IMR-90 (cell line): ENCODE data around the gene KCNT1. TPM values are rescaled to one million over a fixed set of nuclear protein-coding genes. Genes with fewer than 3 reads are reported as not detected.

Experiments
- ATAC-seq: fragments of 200-7000 bp; cut with Tn5 transposase; 2 replicates; pipeline ENCODE4 v1.9.1; 2020; ENCODE audit warnings: low read depth, mild to moderate bottlenecking, moderate library complexity
- BruUV-seq: library from RNA; stranded (reverse); fragments of 400-500 nt; replicated peaks from 2 replicates; lab custom pipeline; 2021; lab: Mats Ljungman, UMichigan
- CTCF ChIA-PET: fragments of 300-600 bp; formaldehyde crosslinking; extraction: SDS; loops from one replicate; lab custom pipeline; 2021; ENCODE audit warnings: antibody characterized with exemption; lab: Yijun Ruan, JAX
- POLR2A ChIA-PET: fragments of 300-600 bp; sonication (Branson Sonifier 250); formaldehyde crosslinking; loops from one replicate; lab custom pipeline; 2022; ENCODE audit warnings: antibody characterized with exemption; ENCODE audit not compliant: unreplicated experiment; lab: Charles Lee
- DNase-seq: peaks from one replicate; pipeline ENCODE4 v3.0.0; 2013
- H2AFZ ChIP-seq: replicated peaks from 2 replicates; pipeline ENCODE3; 2013; ENCODE audit warnings: low read length, mild to moderate bottlenecking; ENCODE audit not compliant: poor library complexity
- H2AK5ac ChIP-seq: 2 replicates; pipeline ENCODE4 v1.6.1; 2013; ENCODE audit warnings: low read depth, low read length, inconsistent platforms
- H2AK9ac ChIP-seq: replicated peaks from 2 replicates; pipeline ENCODE3; 2013; ENCODE audit warnings: mild to moderate bottlenecking, low read depth, low read length, moderate library complexity; ENCODE audit not compliant: poor library complexity
- H2BK120ac ChIP-seq: 2 replicates; pipeline ENCODE4 v1.6.1; 2013; ENCODE audit warnings: low read depth, low read length, inconsistent platforms
- H2BK15ac ChIP-seq: 3 replicates; pipeline ENCODE4 v1.6.1; 2013; ENCODE audit warnings: low read depth, low read length, inconsistent platforms
- H2BK20ac ChIP-seq: 2 replicates; pipeline ENCODE4 v1.6.1; 2013; ENCODE audit warnings: low read depth, mild to moderate bottlenecking, inconsistent platforms, low read length, moderate library complexity
- H2BK5ac ChIP-seq: 2 replicates; pipeline ENCODE4 v1.6.1; 2013; ENCODE audit warnings: mild to moderate bottlenecking, low read depth, low read length, inconsistent platforms; ENCODE audit not compliant: poor library complexity, severe bottlenecking
- H3K14ac ChIP-seq: replicated peaks from 2 replicates; pipeline ENCODE4 v1.6.1; 2013; ENCODE audit warnings: low read depth, low read length, inconsistent platforms
- H3K18ac ChIP-seq: 2 replicates; pipeline ENCODE4 v1.6.1; 2013; ENCODE audit warnings: low read depth, low read length, control low read depth
- H3K23ac ChIP-seq: 2 replicates; pipeline ENCODE4 v1.6.1; 2013; ENCODE audit warnings: low read depth, low read length, inconsistent platforms
- H3K27ac ChIP-seq: 2 replicates; pipeline ENCODE4 v1.5.1; 2013; ENCODE audit warnings: mild to moderate bottlenecking, control low read depth, low read length; ENCODE audit not compliant: insufficient read depth
- H3K27me3 ChIP-seq: 2 replicates; pipeline ENCODE4 v1.6.1; 2013; ENCODE audit warnings: low read length; ENCODE audit not compliant: control insufficient read depth, insufficient read depth
- H3K36me3 ChIP-seq: 2 replicates; pipeline ENCODE4 v1.6.1; 2013; ENCODE audit warnings: low read length, mixed read lengths; ENCODE audit not compliant: control insufficient read depth, insufficient read depth
- H3K4ac ChIP-seq: 2 replicates; pipeline ENCODE4 v1.6.1; 2013; ENCODE audit warnings: low read depth, low read length, inconsistent platforms
- H3K4me1 ChIP-seq: 2 replicates; pipeline ENCODE4 v1.6.1; 2013; ENCODE audit warnings: low read length, mixed read lengths; ENCODE audit not compliant: control insufficient read depth, insufficient read depth
- H3K4me2 ChIP-seq: 2 replicates; pipeline ENCODE4 v1.6.1; 2013; ENCODE audit warnings: low read depth, mild to moderate bottlenecking, control low read depth, low read length, moderate library complexity
- H3K4me3 ChIP-seq: 2 replicates; pipeline ENCODE4 v1.5.1; 2013; ENCODE audit warnings: low read depth, mild to moderate bottlenecking, control low read depth, low read length, moderate library complexity; ENCODE audit not compliant: insufficient read depth
- H3K56ac ChIP-seq: 2 replicates; pipeline ENCODE4 v1.6.1; 2013; ENCODE audit warnings: low read length, inconsistent platforms; ENCODE audit not compliant: insufficient read depth; ENCODE audit errors: extremely low read depth
- H3K79me1 ChIP-seq, 2 experiments: 2 replicates each; pipeline ENCODE4 v1.6.1; 2013; ENCODE audit warnings: low read length in 2 of 2, inconsistent platforms in 1 of 2, low read depth in 1 of 2
- H3K9ac ChIP-seq: 2 replicates; pipeline ENCODE4 v1.6.1; 2013; ENCODE audit warnings: low read depth, low read length, control low read depth
- H3K9me1 ChIP-seq: 2 replicates; pipeline ENCODE4 v1.6.1; 2013; ENCODE audit warnings: low read length, inconsistent platforms; ENCODE audit not compliant: insufficient read depth
- H3K9me3 ChIP-seq: 2 replicates; pipeline ENCODE4 v1.6.1; 2013; ENCODE audit warnings: low read length; ENCODE audit not compliant: control insufficient read depth, insufficient read depth
- H4K20me1 ChIP-seq: 2 replicates; pipeline ENCODE4 v1.6.1; 2013; ENCODE audit warnings: low read length, inconsistent platforms; ENCODE audit not compliant: insufficient read depth
- H4K5ac ChIP-seq: 2 replicates; pipeline ENCODE4 v1.6.1; 2013; ENCODE audit warnings: mild to moderate bottlenecking, low read depth, low read length, control low read depth
- H4K8ac ChIP-seq, 2 experiments: 2 replicates each; pipeline ENCODE4 v1.6.1; 2013; ENCODE audit warnings: low read depth in 2 of 2, low read length in 2 of 2, control low read depth in 1 of 2, inconsistent platforms in 1 of 2
- H4K91ac ChIP-seq: 2 replicates; pipeline ENCODE4 v1.6.1; 2013; ENCODE audit warnings: low read depth, low read length, inconsistent platforms; ENCODE audit not compliant: insufficient read depth
- BHLHE40 ChIP-seq: fragments of 150-350 bp; IDR thresholded peaks from 2 replicates; pipeline ENCODE4 v1.6.1; 2016; ENCODE audit warnings: mild to moderate bottlenecking, low read depth, low read length
- CEBPB ChIP-seq: IDR thresholded peaks from 2 replicates; pipeline ENCODE4 v1.6.1; 2012; ENCODE audit warnings: low read depth, low read length, improper control_type of control experiment
- CHD1 ChIP-seq: IDR thresholded peaks from 2 replicates; pipeline ENCODE4 v1.6.1; 2012; ENCODE audit warnings: low read depth, low read length, improper control_type of control experiment
- FOS ChIP-seq: fragments of 150-350 bp; IDR thresholded peaks from 2 replicates; pipeline ENCODE4 v1.6.1; 2016; ENCODE audit warnings: low read depth, low read length
- MAFK ChIP-seq: IDR thresholded peaks from 2 replicates; pipeline ENCODE4 v1.6.1; 2012; ENCODE audit warnings: low read depth, low read length, improper control_type of control experiment
- MAZ ChIP-seq: IDR thresholded peaks from 2 replicates; pipeline ENCODE4 v1.6.1; 2012; ENCODE audit warnings: low read depth, mild to moderate bottlenecking, low read length, improper control_type of control experiment, moderate library complexity, borderline replicate concordance
- MXI1 ChIP-seq: IDR thresholded peaks from 2 replicates; pipeline ENCODE4 v1.6.1; 2012; ENCODE audit warnings: low read depth, mild to moderate bottlenecking, low read length, moderate library complexity, borderline replicate concordance
- NFE2L2 ChIP-seq: fragments of 150-350 bp; IDR thresholded peaks from 2 replicates; pipeline ENCODE4 v1.6.1; 2016; ENCODE audit warnings: low read depth, mild to moderate bottlenecking, low read length
- POLR2A ChIP-seq: IDR thresholded peaks from 2 replicates; pipeline ENCODE4 v1.6.1; 2012; ENCODE audit warnings: mild to moderate bottlenecking, low read depth, low read length
- RAD21 ChIP-seq: IDR thresholded peaks from 2 replicates; pipeline ENCODE4 v1.6.1; 2012; ENCODE audit warnings: low read length, improper control_type of control experiment
- RCOR1 ChIP-seq: IDR thresholded peaks from 2 replicates; pipeline ENCODE4 v1.6.1; 2012; ENCODE audit warnings: mild to moderate bottlenecking, low read length, improper control_type of control experiment; ENCODE audit not compliant: insufficient replicate concordance
- RFX5 ChIP-seq: IDR thresholded peaks from 2 replicates; pipeline ENCODE4 v1.8.0; 2012; ENCODE audit warnings: low read depth, mild to moderate bottlenecking, low read length, moderate library complexity
- SMC3 ChIP-seq: fragments of 150-350 bp; IDR thresholded peaks from 2 replicates; pipeline ENCODE4 v1.6.1; 2016; ENCODE audit warnings: low read depth, mild to moderate bottlenecking, antibody characterized with exemption, low read length, moderate library complexity
- WGBS, 2 experiments: methylation state at CpG; one replicate each; pipeline versions ENCODE4 v1.1.5 to v1.1.7; 2013; ENCODE audit warnings: missing lambda C conversion rate in 2 of 2; ENCODE audit not compliant: insufficient read length in 1 of 2; ENCODE audit errors: extremely low coverage in 2 of 2; 5-methylcytosine and 5-hydroxymethylcytosine counted together
- dilution Hi-C: fragments of 300-500 bp; cut with HindIII; formaldehyde crosslinking; loops from one replicate; pipeline ENCODE4 v1.14.3; 2018; ENCODE audit warnings: low sequenced_read_pairs; ENCODE audit not compliant: unreplicated experiment
- in situ Hi-C: fragments of 300-500 bp; cut with MboI; formaldehyde crosslinking; loops from 3 replicates; pipeline ENCODE4 v1.14.3; 2019; ENCODE audit warnings: low sequenced_read_pairs, inconsistent platforms, mixed read lengths
- intact Hi-C: fragments of 100-400 bp; cut with micrococcal nuclease; formaldehyde crosslinking; loops from 2 replicates; pipeline ENCODE4 v1.10.0; 2022
- polyA plus RNA-seq, 3 experiments: library from polyadenylated mRNA; depleted of rRNA; stranded (reverse); fragments of >200 nt; gene quantifications; 2 replicates each; pipeline ENCODE4 v1.2.3, GENCODE V29; 2012; ENCODE audit warnings: low replicate concordance in 1 of 3
- total RNA-seq: library from RNA; depleted of rRNA; stranded (reverse); fragments of >200 nt; gene quantifications from 2 replicates; pipeline ENCODE4 v1.2.3, GENCODE V29; 2012
- TF ChIP-seq, protein P1 (sequence below): conservative IDR thresholded peaks from 2 replicates; pipeline ENCODE4 v1.5.1; 2012; ENCODE audit warnings: mild to moderate bottlenecking, low read depth, low read length, improper control_type of control experiment
- TF ChIP-seq, protein P2 (sequence below): fragments of 150-350 bp; IDR thresholded peaks from 2 replicates; pipeline ENCODE4 v1.6.1; 2016; ENCODE audit warnings: low read depth, mild to moderate bottlenecking, low read length, moderate library complexity, borderline replicate concordance
- TF ChIP-seq, protein P3 (sequence below): fragments of 150-350 bp; IDR thresholded peaks from 2 replicates; pipeline ENCODE4 v1.6.1; 2017; ENCODE audit warnings: mild to moderate bottlenecking, antibody characterized with exemption, low read length, low read depth

The KCNT1 gene
- total and polyA plus RNA-seq, 2 of the 4 experiments (the other 2 are of a cell fraction) = not detected

DNA sequence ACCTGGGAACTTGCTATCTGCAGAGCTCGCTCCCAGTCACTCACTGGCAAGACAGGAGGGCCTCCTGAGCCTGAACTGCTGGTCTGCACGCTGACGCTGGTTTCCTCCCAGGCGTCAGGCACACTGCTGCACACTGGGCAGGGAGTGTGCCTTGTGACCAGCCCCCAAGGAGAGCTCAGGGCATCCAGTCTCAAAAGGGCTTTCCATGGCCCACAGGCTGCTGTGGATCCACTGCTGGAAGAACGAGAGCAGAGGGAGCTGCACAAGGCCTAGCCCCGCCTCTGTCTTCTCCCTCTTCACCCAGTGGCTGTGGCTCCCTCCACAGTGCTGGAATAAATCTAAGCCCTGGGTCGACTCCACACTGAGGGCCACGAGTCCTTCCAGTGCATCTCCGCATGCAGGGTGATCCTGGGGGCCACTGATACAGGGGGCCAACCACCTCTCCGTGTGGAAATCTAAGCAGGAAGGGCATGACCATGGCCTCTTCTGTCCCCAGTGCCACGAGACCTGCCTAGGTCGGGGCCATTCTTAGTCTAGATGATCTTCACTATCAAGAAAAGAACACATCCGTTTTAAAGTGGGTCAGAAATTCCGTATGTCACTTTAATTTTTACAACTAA lies 111.8 kb downstream of the KCNT1 start:
- Histone ChIP-seq H3K9me1 (peaks cover 6% of the 10 kb centered on the region; the same call in 1 of the 2 replicates), H3K4me3 (no peak overlapping the region), H4K8ac (no peak overlapping the region), H2BK120ac (no peak overlapping the region), H3K36me3 (peaks cover 71% of the 10 kb centered on the region), H4K20me1 (0 out of 2 replicates have a peak, but pooled peaks cover 5% of the 10 kb centered on the region), H3K4me2 (no peak overlapping the region), H3K27ac (no peak overlapping the region), H2AFZ (no peak overlapping the region), H3K56ac (no peak overlapping the region), H3K23ac (no peak overlapping the region), H2BK15ac (no peak overlapping the region), H3K9ac (no peak overlapping the region), H3K79me1 (peaks cover 0 to 3% of the 10 kb centered on the region in 2 experiments; a peak in 1 of 4 replicates), H2AK9ac (peak overlapping the region; percentile 1), H3K14ac (no peak overlapping the region), H3K4ac (no peak overlapping the region), H2BK5ac (no peak overlapping the region), H3K9me3 (no peaks in the 10 kb centered on the region), H4K5ac (no peak overlapping the region), H2AK5ac (no peak overlapping the region), H3K4me1 (no peaks in the 10 kb centered on the region), H4K91ac (no peak overlapping the region), H3K27me3 (no peaks in the 10 kb centered on the region), H2BK20ac (no peak overlapping the region), H3K18ac (no peak overlapping the region)
- BruUV-seq = no TSS peak
- DNase-seq = no peak
- intact Hi-C loops = no loop called here
- POLR2A ChIA-PET = no interaction called here
- TF ChIP-seq MXI1 (no peak), RCOR1 (no peak), CEBPB (no peak), RFX5 (no peak), RAD21 (no peak), NFE2L2 (no peak), POLR2A (no peak), CHD1 (no peak), BHLHE40 (no peak), SMC3 (no peak), MAZ (no peak), MAFK (no peak), FOS (no peak)
- TF ChIP-seq, protein P1, sequence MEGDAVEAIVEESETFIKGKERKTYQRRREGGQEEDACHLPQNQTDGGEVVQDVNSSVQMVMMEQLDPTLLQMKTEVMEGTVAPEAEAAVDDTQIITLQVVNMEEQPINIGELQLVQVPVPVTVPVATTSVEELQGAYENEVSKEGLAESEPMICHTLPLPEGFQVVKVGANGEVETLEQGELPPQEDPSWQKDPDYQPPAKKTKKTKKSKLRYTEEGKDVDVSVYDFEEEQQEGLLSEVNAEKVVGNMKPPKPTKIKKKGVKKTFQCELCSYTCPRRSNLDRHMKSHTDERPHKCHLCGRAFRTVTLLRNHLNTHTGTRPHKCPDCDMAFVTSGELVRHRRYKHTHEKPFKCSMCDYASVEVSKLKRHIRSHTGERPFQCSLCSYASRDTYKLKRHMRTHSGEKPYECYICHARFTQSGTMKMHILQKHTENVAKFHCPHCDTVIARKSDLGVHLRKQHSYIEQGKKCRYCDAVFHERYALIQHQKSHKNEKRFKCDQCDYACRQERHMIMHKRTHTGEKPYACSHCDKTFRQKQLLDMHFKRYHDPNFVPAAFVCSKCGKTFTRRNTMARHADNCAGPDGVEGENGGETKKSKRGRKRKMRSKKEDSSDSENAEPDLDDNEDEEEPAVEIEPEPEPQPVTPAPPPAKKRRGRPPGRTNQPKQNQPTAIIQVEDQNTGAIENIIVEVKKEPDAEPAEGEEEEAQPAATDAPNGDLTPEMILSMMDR = no peak
- TF ChIP-seq, protein P2, sequence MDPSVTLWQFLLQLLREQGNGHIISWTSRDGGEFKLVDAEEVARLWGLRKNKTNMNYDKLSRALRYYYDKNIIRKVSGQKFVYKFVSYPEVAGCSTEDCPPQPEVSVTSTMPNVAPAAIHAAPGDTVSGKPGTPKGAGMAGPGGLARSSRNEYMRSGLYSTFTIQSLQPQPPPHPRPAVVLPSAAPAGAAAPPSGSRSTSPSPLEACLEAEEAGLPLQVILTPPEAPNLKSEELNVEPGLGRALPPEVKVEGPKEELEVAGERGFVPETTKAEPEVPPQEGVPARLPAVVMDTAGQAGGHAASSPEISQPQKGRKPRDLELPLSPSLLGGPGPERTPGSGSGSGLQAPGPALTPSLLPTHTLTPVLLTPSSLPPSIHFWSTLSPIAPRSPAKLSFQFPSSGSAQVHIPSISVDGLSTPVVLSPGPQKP = no peak
- TF ChIP-seq, protein P3, sequence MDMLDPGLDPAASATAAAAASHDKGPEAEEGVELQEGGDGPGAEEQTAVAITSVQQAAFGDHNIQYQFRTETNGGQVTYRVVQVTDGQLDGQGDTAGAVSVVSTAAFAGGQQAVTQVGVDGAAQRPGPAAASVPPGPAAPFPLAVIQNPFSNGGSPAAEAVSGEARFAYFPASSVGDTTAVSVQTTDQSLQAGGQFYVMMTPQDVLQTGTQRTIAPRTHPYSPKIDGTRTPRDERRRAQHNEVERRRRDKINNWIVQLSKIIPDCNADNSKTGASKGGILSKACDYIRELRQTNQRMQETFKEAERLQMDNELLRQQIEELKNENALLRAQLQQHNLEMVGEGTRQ = no peak
- WGBS, 2 experiments = 92% methylated on average over 8 of the region's 14 CpGs; no CpG with 5 or more reads in 1 of the 2 experiments
- dilution Hi-C loops = no loop called here
- in situ Hi-C loops = no loop called here
- CTCF ChIA-PET = no interaction called here
- ATAC-seq = no peak
